GM20000 (cell line): ENCODE results near the gene MYRF.

ENCODE experiments used
- DNase-seq: peaks from one replicate; pipeline ENCODE4 v3.0.0; 2012; ENCODE audit warnings: low spot score
- CTCF ChIP-seq: IDR thresholded peaks from 2 replicates; pipeline ENCODE4 v1.5.1; 2012; ENCODE audit warnings: mild to moderate bottlenecking, control low read depth; ENCODE audit errors: extremely low read depth, missing control alignments

Gene MYRF

GRCh38 chr11:61797263-61797944 lies 45.0 kb downstream of the MYRF start:
- peak; percentile 69 for DNase-seq
- peak; percentile 73 for TF ChIP-seq CTCF

- no peak for TF ChIP-seq CTCF
These were observed 47.3 kb downstream of the MYRF start for GRCh38 chr11:61799665-61800284.

DNA sequence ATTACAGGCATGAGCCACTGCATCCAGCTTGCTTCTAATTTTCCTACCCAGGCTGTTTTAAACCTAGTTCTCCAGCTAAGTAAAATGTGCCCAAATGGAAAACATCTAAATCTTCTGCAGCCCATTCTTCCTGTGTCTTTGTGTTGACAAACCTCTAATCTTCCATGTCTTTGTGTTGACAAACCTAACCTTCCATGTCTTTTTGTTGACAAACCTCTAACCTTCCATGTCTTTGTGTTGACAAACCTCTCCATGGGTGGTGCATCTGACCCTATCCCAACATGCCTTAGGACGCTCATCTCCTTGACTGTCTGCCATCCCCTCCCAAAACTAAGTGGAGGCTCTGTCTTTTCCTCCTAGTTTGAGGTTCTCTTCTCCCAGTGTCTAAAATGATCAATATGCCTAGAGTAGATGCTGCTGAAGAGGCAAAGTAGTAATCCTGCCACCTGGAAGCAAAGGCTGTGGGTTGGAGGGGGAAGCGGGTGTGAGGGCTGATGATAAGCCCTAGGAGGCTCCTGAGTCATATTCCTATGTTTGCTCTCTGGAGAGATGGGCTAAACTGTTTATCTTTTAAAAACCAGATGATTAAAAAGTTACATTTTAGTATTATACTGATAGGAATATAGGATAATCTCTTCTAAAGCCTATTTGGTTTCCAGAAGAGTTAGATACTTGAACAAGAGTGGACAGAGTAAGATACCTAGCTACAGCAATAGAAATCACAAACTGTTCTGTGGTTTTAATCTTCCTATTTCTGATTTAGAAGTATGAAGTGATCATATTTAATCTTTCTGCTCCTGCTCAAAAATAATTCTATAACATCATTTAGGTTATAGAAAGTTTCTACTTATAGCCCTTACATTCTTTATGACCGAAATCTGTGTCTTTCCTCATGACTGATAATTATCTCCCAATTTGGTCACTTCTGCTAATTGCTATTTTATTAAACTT lies 48.2 kb downstream of the MYRF start:
- DNase-seq = no peak
- no peak for TF ChIP-seq CTCF

More at GRCh38 chr11:61799665-61800284, 47.3 kb downstream of the MYRF start:
- DNase-seq = no peak

GRCh38 chr11:61802605-61803004 lies 50.2 kb downstream of the MYRF start:
- no peak for DNase-seq
- TF ChIP-seq CTCF = no peak

GRCh38 chr11:61803889-61804647 lies 51.6 kb downstream of the MYRF start:
- no peak for TF ChIP-seq CTCF
- no peak for DNase-seq

- no peak for TF ChIP-seq CTCF
- no peak for DNase-seq
These were observed 52.7 kb downstream of the MYRF start for GRCh38 chr11:61805146-61805545.
